K562 (cell line): ENCODE results near the gene IRF2BP1. TPM values are rescaled to one million over a fixed set of nuclear protein-coding genes. Genes with fewer than 3 reads are reported as not detected.

ENCODE experiments used
- JUND ChIP-seq, 2 experiments: IDR thresholded peaks; 2 replicates in 1 of 2; 3 replicates in 1 of 2; pipeline ENCODE4 v1.6.1; 2011; ENCODE audit warnings: borderline replicate concordance in 2 of 2, low read depth in 2 of 2, low read length in 2 of 2, improper control_type of control experiment in 1 of 2, missing biosample characterization in 1 of 2, missing genetic modification characterization in 1 of 2, missing genetic modification reagents in 1 of 2
- KLF6 ChIP-seq: fragments of 250-450 bp; sonication (Bioruptor Pico); IDR thresholded peaks from 2 replicates; pipeline ENCODE4 v1.4.0; 2020; ENCODE audit warnings: mild to moderate bottlenecking, moderate library complexity, borderline replicate concordance
- NFIC ChIP-seq: fragments of 450-650 bp; IDR thresholded peaks from 2 replicates; pipeline ENCODE4 v1.6.1; 2017; ENCODE audit warnings: mild to moderate bottlenecking, inconsistent platforms
- ZFP1 ChIP-seq: fragments of 450-650 bp; formaldehyde crosslinking; IDR thresholded peaks from 2 replicates; pipeline ENCODE4 v1.4.0; 2020; ENCODE audit warnings: mild to moderate bottlenecking, mixed read lengths
- ZNF57 ChIP-seq: fragments of 450-650 bp; formaldehyde crosslinking; IDR thresholded peaks from 2 replicates; pipeline ENCODE4 v1.4.0; 2020; ENCODE audit warnings: mild to moderate bottlenecking, moderate library complexity
- ZNF740 ChIP-seq, 3 experiments: fragments of 200-800 bp in 1 of 3; sonication (Bioruptor generic) in 1 of 3; sonication (generic) in 1 of 3; formaldehyde crosslinking in 1 of 3; IDR thresholded peaks; 2 replicates each; pipeline versions ENCODE4 v1.6.1 to v1.8.0; 2016 to 2022; ENCODE audit warnings: mild to moderate bottlenecking in 2 of 3, missing compliant biosample characterization in 2 of 3, missing genetic modification characterization in 2 of 3, missing genetic modification reagents in 1 of 3
- ZSCAN29 ChIP-seq: fragments of 450-650 bp; IDR thresholded peaks from 2 replicates; pipeline ENCODE4 v1.6.1; 2017
- polyA plus RNA-seq, 8 experiments: library from polyadenylated mRNA; depleted of rRNA in 4 of 8; stranded (reverse) in 5 of 8; unstranded in 3 of 8; fragments of >200 nt; fragmentation: Nextera tagmentation in 2 of 8; fragmentation: Illumina TruSeq in 1 of 8; extraction: Ambion mirVana in 2 of 8; extraction: Trizol in 1 of 8; gene quantifications; 2 replicates each; pipeline versions ENCODE4 v1.2.1 to v1.2.3, GENCODE V29; 2011 to 2014; ENCODE audit warnings: inconsistent platforms in 1 of 8, missing spikeins in 1 of 8
- total RNA-seq, 7 experiments: library from RNA; depleted of rRNA in 6 of 7; stranded (reverse); fragments of >200 nt in 6 of 7; fragmentation: Illumina TruSeq in 2 of 7; extraction: Trizol in 2 of 7; gene quantifications; 2 replicates each; pipeline versions ENCODE4 v1.2.1 to v1.2.3, GENCODE V29; 2011 to 2021; ENCODE audit warnings: low replicate concordance in 1 of 7

IRF2BP1 gene
- total and polyA plus RNA-seq, 9 of the 15 experiments (the other 6 are each of a cell fraction or from before 2014, with no cell fraction given) = 0.61 to 35.9 (median 3.5) TPM

GRCh38 chr19:45883586-45883880, 2.4 kb downstream of the IRF2BP1 start (continued):
- TF ChIP-seq ZNF740 (CRISPR knock-in tag; IDR thresholded peaks at IDR 0.05) = peak; percentile 63
- TF ChIP-seq ZNF740 (tag; IDR thresholded peaks at IDR 0.05) = peak in 1 of 2 experiments; percentile 31; a peak in 1 of 4 replicates
- no peak for TF ChIP-seq ZFP1 (CRISPR knock-in tag)
- TF ChIP-seq NFIC = no peak
- TF ChIP-seq KLF6 (CRISPR knock-in tag) = no peak
- no peak for TF ChIP-seq ZSCAN29
- TF ChIP-seq ZNF57 (CRISPR knock-in tag) = no peak
- TF ChIP-seq JUND (IDR thresholded peaks at IDR 0.05; ENCODE audit: borderline replicate concordance, low read depth, low read length) = no peak
- TF ChIP-seq JUND (tag; IDR thresholded peaks at IDR 0.05; ENCODE audit: borderline replicate concordance, low read depth, low read length) = no peak
- TF ChIP-seq, all 486 proteins: peak for 4
